ENCODE data around the gene SSUH2. TPM values are rescaled to one million over a fixed set of nuclear protein-coding genes. Genes with fewer than 3 reads are reported as not detected.

The SSUH2 gene
- total RNA-seq, 4 donors from 2014 or later: 0.50 to 1.9 TPM; not detected in 2

DNA sequence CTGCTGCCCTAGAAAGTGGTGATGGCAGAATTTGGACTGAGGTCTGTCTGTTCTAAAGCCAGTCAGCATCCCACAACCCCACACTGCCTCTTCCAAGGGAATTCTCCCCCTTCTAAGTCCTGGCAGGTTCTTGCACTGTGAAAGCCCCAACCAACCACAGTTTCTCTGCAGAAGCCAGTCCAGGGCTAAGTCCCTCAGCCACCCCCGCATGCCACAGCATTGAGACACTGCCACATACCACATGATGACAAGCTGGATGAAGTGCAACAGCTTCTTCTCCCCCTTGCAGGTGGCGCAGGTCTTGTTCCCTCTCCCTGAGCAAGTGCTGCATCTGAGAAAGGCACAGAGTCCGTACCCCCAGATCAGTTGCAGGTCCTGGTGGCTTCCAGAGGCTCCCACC is 18.6 kb downstream of the SSUH2 start:
- no peak for ATAC-seq (ENCODE audit: low FRiP score)
- no peak for DNase-seq (ENCODE audit: low spot score)
- no peak for TF ChIP-seq CTCF (IDR thresholded peaks at IDR 0.05)

GRCh38 chr3:8624612-8625011 is 20.0 kb downstream of the SSUH2 start:
- no peak for DNase-seq (ENCODE audit: low spot score)
- ATAC-seq (ENCODE audit: low FRiP score): no peak
- no peak for TF ChIP-seq CTCF (IDR thresholded peaks at IDR 0.05)

GRCh38 chr3:8623741-8624140 is 20.9 kb downstream of the SSUH2 start:
- DNase-seq (ENCODE audit: low spot score): no peak
- no peak for ATAC-seq (ENCODE audit: low FRiP score)
- no peak for TF ChIP-seq CTCF (IDR thresholded peaks at IDR 0.05)

DNA sequence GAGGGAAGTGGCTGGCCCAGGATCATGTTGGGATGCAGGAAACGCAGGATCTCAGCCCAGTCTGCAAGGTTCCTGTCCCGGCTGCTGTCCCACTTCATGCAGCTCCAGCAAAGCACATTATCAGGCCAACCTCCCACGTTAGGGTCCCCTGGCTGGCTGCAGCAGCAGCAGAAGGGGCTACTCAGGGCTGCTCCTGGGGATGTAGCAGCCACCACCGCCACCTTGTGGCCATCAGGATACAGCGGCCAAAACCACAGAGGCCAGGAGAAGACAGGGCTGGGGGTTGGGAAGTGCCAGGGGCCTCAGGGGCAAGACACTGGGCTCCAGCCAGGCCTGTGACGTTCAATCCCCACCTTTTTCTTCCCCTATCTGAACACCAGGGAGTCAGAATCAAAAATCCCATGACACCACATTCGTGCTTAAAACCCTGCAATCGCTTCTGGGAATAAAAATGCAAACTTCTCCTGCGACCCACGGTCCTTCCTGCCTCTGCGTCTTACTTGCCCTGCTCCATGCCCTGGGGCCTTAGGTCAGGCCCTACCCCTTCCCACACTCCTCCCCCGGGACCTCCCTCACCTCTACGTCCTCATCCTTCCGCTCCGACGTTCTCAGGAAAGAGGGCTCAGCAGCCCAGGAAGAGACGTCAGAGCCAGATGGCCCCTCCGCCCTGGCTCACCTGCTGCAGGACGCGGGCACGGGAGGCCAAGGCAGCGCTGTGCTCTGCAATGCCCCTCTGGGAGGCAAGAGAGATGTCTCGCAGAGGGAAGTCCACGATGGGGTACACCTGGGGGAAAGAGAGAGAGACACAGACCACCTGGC is 21.5 kb downstream of the SSUH2 start:
- peak in 2 of 3 donors; percentile 7 to 88 for TF ChIP-seq CTCF (IDR thresholded peaks at IDR 0.05)
- ATAC-seq (ENCODE audit: low FRiP score): peak; percentile 69
- peak; percentile 53 for DNase-seq (ENCODE audit: low spot score)

GRCh38 chr3:8621872-8622271 is 22.7 kb downstream of the SSUH2 start:
- TF ChIP-seq CTCF (IDR thresholded peaks at IDR 0.05): no peak
- no peak for ATAC-seq (ENCODE audit: low FRiP score)
- no peak for DNase-seq (ENCODE audit: low spot score)

- DNase-seq (ENCODE audit: low spot score) (no peak), ATAC-seq (ENCODE audit: low FRiP score) (no peak)
Observed at GRCh38 chr3:8621141-8621540, 23.5 kb downstream of the SSUH2 start.

More at GRCh38 chr3:8621141-8621540, 23.5 kb downstream of the SSUH2 start:
- TF ChIP-seq CTCF (IDR thresholded peaks at IDR 0.05): no peak
